Measurements from ENCODE around the gene CD83.
A peak's percentile ranks its signal among the peaks of the same experiment; 100 is the strongest.

DNA sequence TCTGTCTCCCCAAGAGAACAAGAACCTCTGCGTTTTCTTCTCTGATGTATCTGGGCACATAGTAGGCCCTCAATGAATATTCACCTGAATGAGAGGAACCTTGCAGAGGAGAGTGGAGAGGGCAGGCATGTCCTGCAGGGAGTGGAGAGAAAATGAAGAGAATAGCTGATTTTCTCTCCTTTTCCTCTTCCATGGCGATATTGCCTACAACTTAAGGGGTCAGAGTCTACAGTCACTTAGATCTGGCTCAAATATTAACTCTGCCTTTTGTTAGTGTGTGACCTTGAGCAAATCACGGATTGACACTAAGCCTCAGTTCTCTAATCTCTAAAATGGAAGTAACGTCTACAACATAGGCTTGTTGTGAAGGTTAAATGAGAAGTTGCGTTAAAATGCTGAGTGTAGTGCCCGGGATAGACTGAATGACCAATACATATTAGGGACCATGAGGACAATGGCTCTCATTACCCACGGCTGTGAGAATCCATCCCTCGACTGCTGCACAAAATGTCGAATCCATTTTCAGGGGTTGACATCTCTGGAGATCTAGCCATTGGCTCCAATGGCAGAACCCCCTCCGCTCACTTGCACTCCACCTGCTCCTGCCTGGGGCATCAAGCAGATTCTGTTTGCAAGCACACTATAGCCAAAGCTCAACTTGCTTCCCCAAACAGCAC lies 14.8 kb downstream of the CD83 start:
- TF ChIP-seq, protein P1, sequence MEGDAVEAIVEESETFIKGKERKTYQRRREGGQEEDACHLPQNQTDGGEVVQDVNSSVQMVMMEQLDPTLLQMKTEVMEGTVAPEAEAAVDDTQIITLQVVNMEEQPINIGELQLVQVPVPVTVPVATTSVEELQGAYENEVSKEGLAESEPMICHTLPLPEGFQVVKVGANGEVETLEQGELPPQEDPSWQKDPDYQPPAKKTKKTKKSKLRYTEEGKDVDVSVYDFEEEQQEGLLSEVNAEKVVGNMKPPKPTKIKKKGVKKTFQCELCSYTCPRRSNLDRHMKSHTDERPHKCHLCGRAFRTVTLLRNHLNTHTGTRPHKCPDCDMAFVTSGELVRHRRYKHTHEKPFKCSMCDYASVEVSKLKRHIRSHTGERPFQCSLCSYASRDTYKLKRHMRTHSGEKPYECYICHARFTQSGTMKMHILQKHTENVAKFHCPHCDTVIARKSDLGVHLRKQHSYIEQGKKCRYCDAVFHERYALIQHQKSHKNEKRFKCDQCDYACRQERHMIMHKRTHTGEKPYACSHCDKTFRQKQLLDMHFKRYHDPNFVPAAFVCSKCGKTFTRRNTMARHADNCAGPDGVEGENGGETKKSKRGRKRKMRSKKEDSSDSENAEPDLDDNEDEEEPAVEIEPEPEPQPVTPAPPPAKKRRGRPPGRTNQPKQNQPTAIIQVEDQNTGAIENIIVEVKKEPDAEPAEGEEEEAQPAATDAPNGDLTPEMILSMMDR (IDR thresholded peaks at IDR 0.05; ENCODE audit: low read depth, low read length, missing input control), result no peak
- peak; percentile 50 for TF ChIP-seq SP1 (IDR thresholded peaks at IDR 0.05)

All from liver (tissue), 3 donors.